SJCRH30 (cell line): ENCODE data around the gene CD44. TPM values are rescaled to one million over a fixed set of nuclear protein-coding genes. Genes with fewer than 3 reads are reported as not detected.

Experiments used
- DNase-seq, 2 experiments: peaks; one replicate each; pipeline ENCODE4 v3.0.0-alpha.2; 2015 to 2020
- H3K27ac ChIP-seq: fragments of 250-450 bp; sonication (Bioruptor Pico); 2 replicates; pipeline ENCODE4 v1.5.1; 2020; ENCODE audit warnings: mild to moderate bottlenecking, moderate library complexity
- H3K27me3 ChIP-seq: fragments of 250-450 bp; sonication (Bioruptor Pico); 2 replicates; pipeline ENCODE4 v1.5.1; 2020; ENCODE audit warnings: mild to moderate bottlenecking, moderate library complexity
- H3K36me3 ChIP-seq: fragments of 250-450 bp; sonication (Bioruptor Pico); 2 replicates; pipeline ENCODE4 v1.5.1; 2020; ENCODE audit warnings: mild to moderate bottlenecking, moderate library complexity
- H3K4me1 ChIP-seq: fragments of 250-450 bp; sonication (Bioruptor Pico); 2 replicates; pipeline ENCODE4 v1.5.1; 2020; ENCODE audit warnings: mild to moderate bottlenecking, moderate library complexity
- H3K4me3 ChIP-seq: fragments of 250-450 bp; sonication (Bioruptor Pico); 2 replicates; pipeline ENCODE4 v1.5.1; 2020; ENCODE audit warnings: mild to moderate bottlenecking, moderate library complexity
- H3K9me3 ChIP-seq: fragments of 250-450 bp; sonication (Bioruptor Pico); replicated peaks from 2 replicates; pipeline ENCODE4 v1.5.1; 2020; ENCODE audit warnings: mild to moderate bottlenecking, moderate library complexity
- total RNA-seq: library from RNA; depleted of rRNA; stranded (reverse); fragments of >200 nt; shearing (Covaris generic); gene quantifications from 2 replicates; pipeline ENCODE4 v1.2.3, GENCODE V29; 2014

The CD44 gene
- total RNA-seq, 1 experiment from 2014 or later = 0.04 TPM

GRCh38 chr11:35232891-35233330 lies 93.9 kb downstream of the CD44 start:
- no peak for DNase-seq
- Histone ChIP-seq H3K4me3 (no peak overlapping the region), H3K36me3 (no peaks in the 10 kb centered on the region), H3K9me3 (0 out of 2 replicates have a peak, but pooled peaks cover 3% of the 10 kb centered on the region), H3K27ac (no peak overlapping the region), H3K4me1 (no peaks in the 10 kb centered on the region), H3K27me3 (no peaks in the 10 kb centered on the region; the same call in 1 of the 2 replicates)

GRCh38 chr11:35233518-35233917 lies 94.5 kb downstream of the CD44 start:
- H3K27me3 ChIP-seq = no peaks in the 10 kb centered on the region; the same call in 1 of the 2 replicates
- no peak for DNase-seq
- 0 out of 2 replicates have a peak, but pooled peaks cover 3% of the 10 kb centered on the region for H3K9me3 ChIP-seq
- no peak overlapping the region for H3K27ac ChIP-seq
- H3K4me1 ChIP-seq = no peaks in the 10 kb centered on the region
- H3K36me3 ChIP-seq = no peaks in the 10 kb centered on the region
- H3K4me3 ChIP-seq = no peak overlapping the region

- Histone ChIP-seq H3K4me3 (no peak overlapping the region), H3K9me3 (0 out of 2 replicates have a peak, but pooled peaks cover 3% of the 10 kb centered on the region), H3K36me3 (no peaks in the 10 kb centered on the region), H3K27me3 (peaks cover 3% of the 10 kb centered on the region; the same call in 1 of the 2 replicates), H3K4me1 (no peaks in the 10 kb centered on the region), H3K27ac (no peak overlapping the region)
- no peak for DNase-seq
Observed at GRCh38 chr11:35234460-35235156, 95.6 kb downstream of the CD44 start.

- no peak overlapping the region for H3K4me3 ChIP-seq
- H3K36me3 ChIP-seq = no peaks in the 10 kb centered on the region
- no peak for DNase-seq
- H3K9me3 ChIP-seq = 0 out of 2 replicates have a peak, but pooled peaks cover 3% of the 10 kb centered on the region
- peaks cover 3% of the 10 kb centered on the region; the same call in 1 of the 2 replicates for H3K27me3 ChIP-seq
- no peak overlapping the region for H3K27ac ChIP-seq
- H3K4me1 ChIP-seq = no peaks in the 10 kb centered on the region
Observed at GRCh38 chr11:35235157-35235468, 96.1 kb downstream of the CD44 start.

GRCh38 chr11:35235498-35235897 lies 96.5 kb downstream of the CD44 start:
- Histone ChIP-seq H3K4me3 (no peak overlapping the region), H3K27ac (no peak overlapping the region), H3K36me3 (no peaks in the 10 kb centered on the region), H3K4me1 (no peaks in the 10 kb centered on the region), H3K9me3 (0 out of 2 replicates have a peak, but pooled peaks cover 3% of the 10 kb centered on the region), H3K27me3 (peaks cover 3% of the 10 kb centered on the region; the same call in 1 of the 2 replicates)
- no peak for DNase-seq

GRCh38 chr11:35235936-35236666 lies 97.1 kb downstream of the CD44 start:
- Histone ChIP-seq H3K27me3 (peaks cover 3% of the 10 kb centered on the region; the same call in 1 of the 2 replicates), H3K4me3 (no peak overlapping the region), H3K4me1 (no peaks in the 10 kb centered on the region), H3K27ac (no peak overlapping the region), H3K36me3 (no peaks in the 10 kb centered on the region), H3K9me3 (0 out of 2 replicates have a peak, but pooled peaks cover 3% of the 10 kb centered on the region)
- DNase-seq = no peak

- Histone ChIP-seq H3K27me3 (peaks cover 3% of the 10 kb centered on the region; the same call in 1 of the 2 replicates), H3K9me3 (0 out of 2 replicates have a peak, but pooled peaks cover 3% of the 10 kb centered on the region), H3K27ac (no peak overlapping the region), H3K4me1 (no peaks in the 10 kb centered on the region), H3K4me3 (no peak overlapping the region), H3K36me3 (no peaks in the 10 kb centered on the region)
- DNase-seq = no peak
Observed at GRCh38 chr11:35236667-35237003, 97.7 kb downstream of the CD44 start.

GRCh38 chr11:35237351-35237750 lies 98.4 kb downstream of the CD44 start:
- H3K9me3 ChIP-seq = no peaks in the 10 kb centered on the region
- no peaks in the 10 kb centered on the region for H3K36me3 ChIP-seq
- no peaks in the 10 kb centered on the region for H3K4me1 ChIP-seq
- no peak overlapping the region for H3K4me3 ChIP-seq
- no peak overlapping the region for H3K27ac ChIP-seq
- peaks cover 3% of the 10 kb centered on the region; the same call in 1 of the 2 replicates for H3K27me3 ChIP-seq
- no peak for DNase-seq

- peak; percentile 57 to 81 for DNase-seq
- H3K36me3 ChIP-seq = no peaks in the 10 kb centered on the region
- no peaks in the 10 kb centered on the region for H3K4me1 ChIP-seq
- H3K27me3 ChIP-seq = 0 out of 2 replicates have a peak, but pooled peaks cover 3% of the 10 kb centered on the region
- H3K4me3 ChIP-seq = no peak overlapping the region
- H3K9me3 ChIP-seq = no peaks in the 10 kb centered on the region
- H3K27ac ChIP-seq = no peak overlapping the region
Observed at GRCh38 chr11:35237860-35238715, 99.1 kb downstream of the CD44 start.

GRCh38 chr11:35238882-35239281 lies 99.9 kb downstream of the CD44 start:
- no peak for DNase-seq
- Histone ChIP-seq H3K27me3 (0 out of 2 replicates have a peak, but pooled peaks cover 3% of the 10 kb centered on the region), H3K9me3 (no peaks in the 10 kb centered on the region), H3K27ac (no peak overlapping the region), H3K4me1 (no peaks in the 10 kb centered on the region), H3K36me3 (no peaks in the 10 kb centered on the region), H3K4me3 (no peak overlapping the region)

GRCh38 chr11:35239471-35240075 lies 100.6 kb downstream of the CD44 start:
- DNase-seq = no peak
- no peak overlapping the region for H3K27ac ChIP-seq
- H3K36me3 ChIP-seq = no peaks in the 10 kb centered on the region
- H3K9me3 ChIP-seq = no peaks in the 10 kb centered on the region
- H3K4me1 ChIP-seq = no peaks in the 10 kb centered on the region
- H3K4me3 ChIP-seq = no peak overlapping the region
- H3K27me3 ChIP-seq = 0 out of 2 replicates have a peak, but pooled peaks cover 3% of the 10 kb centered on the region

GRCh38 chr11:35241083-35241482 lies 102.1 kb downstream of the CD44 start:
- Histone ChIP-seq H3K36me3 (no peaks in the 10 kb centered on the region), H3K27ac (no peak overlapping the region), H3K4me3 (no peak overlapping the region), H3K27me3 (0 out of 2 replicates have a peak, but pooled peaks cover 3% of the 10 kb centered on the region), H3K4me1 (no peaks in the 10 kb centered on the region), H3K9me3 (no peaks in the 10 kb centered on the region)
- no peak for DNase-seq

- no peaks in the 10 kb centered on the region for H3K9me3 ChIP-seq
- no peak overlapping the region for H3K4me3 ChIP-seq
- H3K27me3 ChIP-seq = 0 out of 2 replicates have a peak, but pooled peaks cover 3% of the 10 kb centered on the region
- H3K36me3 ChIP-seq = no peaks in the 10 kb centered on the region
- no peak overlapping the region for H3K27ac ChIP-seq
- DNase-seq = no peak
- H3K4me1 ChIP-seq = no peaks in the 10 kb centered on the region
Observed at GRCh38 chr11:35241531-35241930, 102.6 kb downstream of the CD44 start.
